Thoracic aorta (tissue), 2 donors: ENCODE results near the gene SGMS1. TPM values are rescaled to one million over a fixed set of nuclear protein-coding genes. Genes with fewer than 3 reads are reported as not detected.

Experiments used
- ATAC-seq: fragments of 150-250 bp; one replicate; pipeline ENCODE4 v1.8.0; 2017; ENCODE audit warnings: low read depth; ENCODE audit not compliant: insufficient number of reproducible peaks, low FRiP score
- DNase-seq: peaks from one replicate; pipeline ENCODE4 v3.0.0-alpha.2; 2020; ENCODE audit warnings: low spot score
- H3K27ac ChIP-seq, 2 donors: fragments of 200-600 bp; sonication (generic); 1 replicate in 1 of 2; 2 replicates in 1 of 2; pipeline ENCODE4 v1.5.1; 2016; ENCODE audit warnings: mild to moderate bottlenecking in 2 of 2, moderate library complexity in 2 of 2
- H3K27me3 ChIP-seq: fragments of 200-600 bp; sonication (generic); replicated peaks from 2 replicates; pipeline ENCODE4 v1.6.0; 2016; ENCODE audit warnings: mild to moderate bottlenecking; ENCODE audit not compliant: insufficient read depth
- H3K36me3 ChIP-seq: fragments of 200-600 bp; sonication (generic); one replicate; pipeline ENCODE4 v1.5.1; 2016
- H3K4me1 ChIP-seq, 2 donors: fragments of 200-600 bp; sonication (generic); 1 replicate in 1 of 2; 2 replicates in 1 of 2; pipeline versions ENCODE4 v1.5.1 to v1.6.0; 2016; ENCODE audit warnings: low read depth in 2 of 2, mild to moderate bottlenecking in 1 of 2; ENCODE audit not compliant: control insufficient read depth in 1 of 2
- H3K4me3 ChIP-seq: fragments of 200-600 bp; sonication (generic); 2 replicates; pipeline ENCODE4 v1.5.1; 2016; ENCODE audit warnings: mild to moderate bottlenecking
- H3K9me3 ChIP-seq: fragments of 200-600 bp; sonication (generic); 2 replicates; pipeline ENCODE4 v1.5.1; 2016
- CTCF ChIP-seq: fragments of 200-600 bp; sonication (generic); IDR thresholded peaks from one replicate; pipeline ENCODE4 v1.5.1; 2019; ENCODE audit warnings: antibody characterized with exemption
- total RNA-seq, 2 donors: library from RNA; depleted of rRNA; stranded (reverse); fragments of >200 nt; gene quantifications; one replicate each; pipeline versions ENCODE4 v1.1.0 to v1.2.3, GENCODE V29; 2016

Gene SGMS1
- total RNA-seq, 2 donors from 2014 or later = 60.5 to 92.3 TPM

GRCh38 chr10:50260791-50261281 lies 362.9 kb downstream of the SGMS1 start:
- no peak for DNase-seq
- ATAC-seq = no peak
- Histone ChIP-seq H3K36me3 (no peaks in the 10 kb centered on the region), H3K27ac (no peak overlapping the region), H3K4me1 (no peaks in the 10 kb centered on the region), H3K4me3 (no peak overlapping the region), H3K9me3 (no peaks in the 10 kb centered on the region), H3K27me3 (no peaks in the 10 kb centered on the region)
- TF ChIP-seq CTCF = no peak

Other genes starting within 250 kb of the SGMS1 start
- 1 to 10 TPM in 1 of 2 donors, under 1 TPM in 1; 0.68 to 2.8 TPM for gene ASAH2B, start 116.0 kb upstream of the SGMS1 start, total RNA-seq